ELR (cell line): Measurements from ENCODE around the gene RASA3.
"Not testable (repeated sequence)": the region's sequence is repeated elsewhere in the genome, so short reads cannot be mapped to it uniquely, and the experiment has no call there.

Experiments used
- DNase-seq: peaks from one replicate; pipeline ENCODE4 v3.0.0-alpha.2; 2015; ENCODE audit warnings: low read depth

Gene RASA3

DNA sequence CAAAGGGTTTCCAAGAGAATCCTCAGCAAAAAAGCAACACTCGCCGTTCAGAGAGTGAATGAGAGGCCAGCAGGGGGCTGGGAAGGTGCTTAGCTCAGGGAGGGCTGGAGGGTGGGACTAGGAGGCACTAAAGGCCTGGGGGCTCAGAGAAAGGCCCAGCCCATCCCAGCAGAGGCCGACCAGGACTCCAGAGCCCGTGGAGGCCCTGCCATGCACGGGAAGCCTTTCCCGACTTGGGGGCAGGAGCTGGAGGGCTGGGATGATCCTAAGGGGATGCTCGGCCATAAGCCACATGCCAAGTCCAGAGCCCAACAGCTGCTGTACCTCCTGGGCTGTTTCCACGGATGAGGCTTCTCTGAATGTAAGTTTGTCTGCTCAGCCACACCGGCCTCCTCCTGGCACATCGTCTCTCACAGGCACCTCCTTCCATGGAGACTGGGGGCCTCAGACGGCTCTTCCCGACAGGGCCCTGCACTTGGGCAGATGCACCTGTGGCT is 19.5 kb downstream of the RASA3 start:
- DNase-seq, result no peak

DNA sequence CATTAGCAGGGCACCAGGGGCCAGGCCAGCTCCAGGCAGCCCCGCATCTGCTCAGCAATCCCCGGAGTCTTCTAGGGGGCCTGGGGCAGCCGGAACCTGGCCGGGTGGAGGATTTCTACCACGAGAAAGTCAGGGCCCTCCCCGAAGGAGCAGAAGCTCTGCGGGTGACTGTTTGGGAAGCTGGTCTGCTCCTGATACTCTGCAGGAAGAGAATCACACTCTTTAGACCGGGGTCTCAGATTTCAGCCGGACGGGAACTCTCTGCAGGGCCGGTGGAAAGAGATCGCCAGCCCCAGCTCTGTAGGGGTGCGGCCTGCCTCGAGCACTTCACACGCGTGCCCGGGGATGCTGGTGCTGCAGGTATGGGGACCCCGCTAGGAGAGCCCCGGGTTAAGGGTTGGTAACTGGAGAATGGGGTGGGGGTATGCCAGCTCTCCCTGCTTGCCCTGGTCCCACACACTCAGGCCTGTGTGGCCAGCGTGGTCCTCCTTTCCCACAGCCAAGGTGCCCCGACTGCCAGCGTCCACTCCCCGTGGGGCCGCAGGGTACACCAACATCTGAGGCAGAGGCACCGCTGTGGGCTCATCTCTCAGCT is 20.1 kb downstream of the RASA3 start:
- no peak for DNase-seq

DNA sequence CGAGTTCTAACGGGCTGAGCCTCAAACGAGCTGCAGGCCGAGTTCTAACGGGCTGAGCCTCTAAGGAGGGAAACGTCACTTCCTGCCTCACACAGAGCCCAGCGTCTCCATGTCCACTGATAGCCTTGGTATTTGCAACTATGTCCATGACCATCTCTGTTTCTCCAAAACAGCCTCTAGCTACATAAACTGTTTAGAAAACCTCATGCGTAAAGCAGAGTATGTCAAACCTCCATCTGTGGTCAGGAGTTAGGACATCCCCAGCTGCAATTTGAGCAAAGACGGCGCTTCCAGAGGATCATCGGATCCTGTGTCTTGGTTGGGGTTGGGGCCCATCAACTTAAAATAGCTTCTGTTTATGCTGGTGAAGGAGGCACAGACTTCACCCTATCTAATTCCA is 20.8 kb downstream of the RASA3 start:
- peak; percentile 77 for DNase-seq

DNA sequence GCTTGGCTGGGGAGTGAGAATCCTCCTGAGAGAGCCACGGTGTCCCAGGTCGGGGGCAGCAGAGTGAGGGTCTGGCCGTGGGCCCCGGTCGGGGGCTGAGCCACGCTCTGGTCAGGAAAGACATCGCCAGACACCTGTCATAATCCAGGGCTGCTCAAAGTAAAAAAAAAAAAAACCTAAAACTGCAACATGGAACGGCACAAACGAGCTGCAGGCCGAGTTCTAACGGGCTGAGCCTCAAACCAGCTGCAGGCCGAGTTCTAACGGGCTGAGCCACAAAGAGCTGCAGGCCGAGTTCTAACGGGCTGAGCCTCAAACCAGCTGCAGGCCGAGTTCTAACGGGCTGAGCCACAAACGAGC is 21.6 kb downstream of the RASA3 start:
- not testable (repeated sequence) for DNase-seq

DNA sequence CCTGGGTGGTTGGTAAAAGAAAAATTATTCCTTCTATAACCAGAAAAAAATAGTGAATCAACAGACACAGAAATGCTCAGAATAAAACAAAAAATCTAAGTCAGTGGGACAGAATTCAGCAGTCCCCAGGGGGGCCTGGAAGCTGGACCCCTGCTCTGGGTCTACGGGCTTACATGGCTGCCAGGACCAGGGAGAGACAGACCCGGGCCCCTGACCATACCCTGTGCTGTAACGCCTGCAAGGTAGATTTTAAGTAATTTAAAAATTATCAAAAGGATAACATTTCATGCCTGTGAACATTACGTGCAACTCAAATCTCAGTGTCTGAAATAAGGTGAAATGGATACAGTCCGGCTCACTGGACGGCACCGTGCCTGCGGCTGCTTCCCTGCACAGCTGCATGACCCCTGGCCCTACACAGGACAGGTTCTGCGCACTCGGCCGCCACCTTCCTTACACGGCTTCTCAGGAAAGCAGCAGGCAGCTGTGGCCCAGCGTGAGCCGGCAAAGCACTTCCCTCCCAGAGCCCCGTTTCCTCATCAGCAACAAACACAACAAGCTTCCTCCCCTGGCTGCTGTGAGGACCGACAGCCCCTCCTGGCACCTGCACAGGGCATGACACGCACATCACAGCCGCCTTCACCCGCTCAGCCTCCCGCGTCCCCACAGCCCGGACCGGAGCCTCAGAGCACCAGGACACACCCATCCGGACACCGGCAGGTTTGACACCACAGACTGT is 22.2 kb downstream of the RASA3 start:
- DNase-seq, result peak; percentile 61

DNA sequence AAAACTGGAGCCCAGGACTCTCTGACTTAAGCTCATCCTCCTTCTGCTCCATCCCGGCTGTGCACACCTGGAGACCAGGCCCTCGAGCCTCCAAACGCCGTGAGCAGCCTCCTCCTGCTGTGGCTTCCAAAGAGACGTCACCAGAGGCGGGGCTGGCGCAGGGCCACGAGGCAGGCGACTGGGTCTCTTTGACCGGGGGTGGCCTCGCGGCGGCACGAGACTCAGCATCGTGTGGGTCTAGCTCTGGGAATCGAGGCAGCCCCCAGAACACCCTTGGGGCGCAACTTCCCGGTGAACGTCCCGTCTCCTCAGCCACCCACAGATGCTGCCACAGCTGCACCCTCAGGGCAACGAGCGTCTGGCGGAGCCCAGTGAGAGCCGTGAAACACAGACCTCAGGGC is 22.8 kb downstream of the RASA3 start:
- no peak for DNase-seq

DNA sequence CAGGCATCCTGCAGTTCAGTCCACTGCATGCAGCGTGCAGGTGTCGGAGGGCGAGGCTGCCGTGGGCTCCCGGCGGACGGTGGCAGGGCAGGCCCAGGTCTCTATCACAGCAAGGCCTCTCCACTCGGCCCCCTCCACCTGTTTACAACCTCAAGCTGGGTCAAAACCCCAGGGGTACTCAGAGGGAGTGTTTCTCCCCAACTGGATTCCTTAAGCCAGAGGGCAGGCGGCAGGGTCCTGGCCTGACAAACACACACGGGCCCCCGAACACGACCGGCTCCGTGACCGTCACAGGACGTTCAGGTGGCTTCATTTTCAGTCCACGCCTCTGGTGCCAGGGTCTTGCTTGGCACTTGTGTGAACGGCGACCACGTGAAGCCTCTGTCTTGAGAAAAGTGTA is 23.5 kb downstream of the RASA3 start:
- no peak for DNase-seq

DNA sequence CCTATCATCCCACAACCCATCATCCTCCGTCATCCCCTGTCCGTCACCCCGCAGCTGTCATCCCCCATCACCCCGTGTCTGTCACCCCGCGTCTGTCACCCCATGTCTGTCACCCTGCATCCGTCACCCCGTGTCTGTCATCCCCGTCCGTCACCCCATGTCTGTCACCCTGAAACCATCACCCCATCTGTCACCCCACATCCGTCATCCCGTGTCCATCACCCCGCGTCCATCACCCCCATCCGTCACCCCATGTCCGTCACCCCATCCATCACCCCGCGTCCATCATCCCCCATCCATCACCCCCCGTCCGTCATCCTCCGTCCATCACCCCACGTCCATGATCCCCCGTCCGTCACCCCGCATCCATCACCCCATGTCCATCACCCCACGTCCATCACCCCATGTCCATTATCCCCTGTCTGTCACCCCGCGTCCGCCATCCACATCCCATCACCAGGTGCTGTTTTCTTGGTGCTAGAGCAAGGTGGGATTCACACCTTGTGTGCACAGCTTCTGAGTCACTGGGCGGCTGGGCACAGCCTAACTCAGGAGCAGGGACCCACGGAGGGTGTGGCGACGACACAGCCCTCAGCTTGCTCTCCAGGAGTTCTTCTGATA is 24.2 kb downstream of the RASA3 start:
- no peak for DNase-seq

DNA sequence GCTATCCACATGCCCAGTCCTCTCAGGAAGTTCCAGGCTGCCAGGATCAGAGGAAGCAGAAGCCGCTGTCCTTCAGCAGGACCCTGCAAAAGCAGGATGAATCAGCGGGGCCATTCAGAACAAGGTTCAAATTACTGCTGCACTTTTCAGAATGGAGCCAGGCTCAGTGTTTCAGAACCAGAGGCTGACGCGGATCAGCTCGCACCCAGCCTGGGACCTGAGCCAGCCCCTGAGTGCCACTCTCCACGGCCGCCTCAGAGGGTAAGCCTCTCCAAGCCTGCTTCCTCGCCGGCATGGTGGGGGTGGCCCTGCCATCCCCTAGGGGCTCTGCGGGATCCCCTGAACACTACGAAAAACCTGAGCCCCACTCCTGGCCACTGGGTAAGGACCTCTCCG is 24.7 kb downstream of the RASA3 start:
- peak; percentile 87 for DNase-seq

DNA sequence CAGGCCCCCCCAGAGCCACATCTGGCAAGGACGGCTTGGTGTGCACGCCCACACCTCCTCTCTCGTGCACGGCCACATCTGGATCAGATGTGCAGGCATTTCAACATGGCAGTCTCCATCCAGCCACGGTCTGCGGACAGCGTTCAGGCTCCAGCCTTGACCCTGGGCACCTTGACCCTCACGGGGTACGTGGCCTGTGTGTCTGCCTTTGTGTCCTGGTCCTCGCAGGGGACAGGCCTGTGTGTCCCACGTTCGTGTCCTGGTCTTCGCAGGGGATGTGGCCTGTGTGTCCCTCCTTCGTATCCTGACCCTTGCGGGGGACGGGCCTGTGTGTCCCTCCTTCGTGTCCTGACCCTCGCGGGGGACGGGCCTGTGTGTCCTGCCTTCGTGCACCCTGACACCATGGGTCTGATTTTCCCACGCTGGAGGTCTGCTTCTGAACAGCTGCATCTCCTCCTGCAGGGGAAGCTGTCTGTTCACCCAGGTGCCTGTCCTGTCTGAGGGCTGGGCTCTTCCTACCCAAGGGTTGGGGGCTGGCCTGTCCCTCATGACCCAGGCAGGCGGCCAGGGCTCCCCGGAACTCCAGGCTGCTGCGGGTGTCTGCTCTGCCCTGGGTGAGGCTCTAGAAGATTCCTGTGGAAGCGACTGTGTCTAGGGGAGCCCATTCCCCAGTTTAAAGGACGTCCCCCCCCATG is 25.3 kb downstream of the RASA3 start:
- DNase-seq, result no peak

DNA sequence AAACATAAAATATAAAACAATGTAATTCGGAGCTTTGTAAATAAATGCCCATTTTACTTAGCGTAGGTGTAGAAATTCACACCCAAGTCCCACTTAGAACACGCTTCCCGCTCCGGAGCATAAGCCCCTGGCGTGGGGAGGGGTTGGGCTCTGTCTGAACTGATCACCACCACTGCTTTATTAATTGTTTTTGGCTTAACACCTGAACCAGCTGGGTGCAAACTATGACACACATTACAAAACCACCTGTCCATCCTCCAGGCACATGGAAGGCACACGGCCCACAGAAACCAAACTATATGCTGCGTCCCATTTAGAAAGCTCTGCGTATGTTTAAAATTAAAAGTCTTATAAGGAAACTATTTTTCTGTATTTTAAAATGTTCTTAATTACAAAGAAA is 25.9 kb downstream of the RASA3 start:
- DNase-seq, result no peak

DNA sequence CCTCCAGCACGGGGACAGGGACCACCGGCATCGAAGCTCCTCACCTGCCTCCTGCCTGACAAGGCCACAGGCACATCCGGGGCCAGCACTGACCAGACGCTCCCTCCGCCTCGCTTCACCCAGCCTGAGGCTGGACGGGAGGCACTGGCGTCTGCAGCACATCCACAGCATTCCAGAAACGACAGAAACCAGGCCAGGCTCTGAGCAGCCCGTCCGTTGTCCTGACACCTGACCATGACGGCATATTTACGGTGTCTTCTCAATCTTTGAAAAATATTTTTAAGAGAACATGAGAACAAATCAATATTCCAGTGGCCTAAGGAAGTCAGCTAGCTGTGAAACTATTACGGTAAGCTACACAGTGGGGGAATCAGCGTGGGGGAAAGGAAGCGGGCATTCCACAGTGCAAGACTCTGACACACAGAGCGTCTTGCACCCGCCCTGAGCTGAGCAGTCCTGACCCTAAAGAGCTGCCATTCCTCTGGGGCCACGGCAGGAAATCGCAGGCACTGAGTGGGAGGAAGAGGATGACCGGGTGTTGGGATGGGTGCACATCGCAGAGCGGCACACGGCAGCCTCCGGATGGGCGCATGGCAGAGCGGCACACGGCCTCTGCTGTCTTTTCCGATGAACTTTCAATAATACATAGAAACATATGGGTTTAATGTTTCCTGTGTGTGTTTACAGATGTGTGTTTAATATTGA is 26.8 kb downstream of the RASA3 start:
- DNase-seq, result no peak

DNA sequence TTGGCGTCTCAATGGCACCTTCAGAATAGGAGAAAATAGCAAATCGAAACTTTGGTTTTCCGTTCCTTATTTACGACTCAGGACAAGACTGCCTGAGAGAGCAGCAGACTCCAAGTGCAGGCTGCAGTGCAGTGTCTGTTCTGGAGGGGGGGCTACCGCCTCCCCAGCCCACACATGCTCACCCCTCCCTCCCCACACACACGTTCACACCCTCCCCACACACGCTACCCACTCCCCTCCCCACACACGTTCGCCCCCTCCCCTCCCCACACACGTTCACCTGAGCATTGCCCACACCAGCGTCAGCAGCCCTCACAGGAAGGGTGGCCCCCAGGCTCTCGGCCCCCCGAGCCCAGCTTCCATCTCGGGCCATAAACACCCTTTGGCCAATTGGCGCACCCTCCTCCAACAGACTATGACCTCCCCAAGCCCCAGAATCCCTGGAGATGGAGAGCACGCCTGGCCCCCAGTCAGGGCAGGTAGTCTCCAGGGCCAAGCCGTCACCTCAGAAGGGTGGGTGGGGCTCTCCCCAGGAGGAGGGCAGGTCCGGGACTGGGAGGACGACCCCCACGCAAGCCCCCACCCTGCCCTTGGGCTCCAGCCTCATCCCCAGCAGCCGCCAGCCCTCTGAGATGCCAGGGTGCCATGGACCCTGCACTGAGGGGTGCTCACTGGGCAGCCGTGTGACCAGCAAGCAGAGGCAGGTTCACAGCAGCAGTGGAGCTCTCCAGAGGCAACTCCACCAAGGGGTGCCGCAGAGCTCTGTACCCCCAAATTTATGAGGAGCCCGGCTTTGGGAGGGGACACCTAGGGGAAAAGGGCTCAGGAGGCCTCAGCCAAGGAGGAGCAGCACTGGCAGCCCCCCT is 27.5 kb downstream of the RASA3 start:
- no peak for DNase-seq

DNA sequence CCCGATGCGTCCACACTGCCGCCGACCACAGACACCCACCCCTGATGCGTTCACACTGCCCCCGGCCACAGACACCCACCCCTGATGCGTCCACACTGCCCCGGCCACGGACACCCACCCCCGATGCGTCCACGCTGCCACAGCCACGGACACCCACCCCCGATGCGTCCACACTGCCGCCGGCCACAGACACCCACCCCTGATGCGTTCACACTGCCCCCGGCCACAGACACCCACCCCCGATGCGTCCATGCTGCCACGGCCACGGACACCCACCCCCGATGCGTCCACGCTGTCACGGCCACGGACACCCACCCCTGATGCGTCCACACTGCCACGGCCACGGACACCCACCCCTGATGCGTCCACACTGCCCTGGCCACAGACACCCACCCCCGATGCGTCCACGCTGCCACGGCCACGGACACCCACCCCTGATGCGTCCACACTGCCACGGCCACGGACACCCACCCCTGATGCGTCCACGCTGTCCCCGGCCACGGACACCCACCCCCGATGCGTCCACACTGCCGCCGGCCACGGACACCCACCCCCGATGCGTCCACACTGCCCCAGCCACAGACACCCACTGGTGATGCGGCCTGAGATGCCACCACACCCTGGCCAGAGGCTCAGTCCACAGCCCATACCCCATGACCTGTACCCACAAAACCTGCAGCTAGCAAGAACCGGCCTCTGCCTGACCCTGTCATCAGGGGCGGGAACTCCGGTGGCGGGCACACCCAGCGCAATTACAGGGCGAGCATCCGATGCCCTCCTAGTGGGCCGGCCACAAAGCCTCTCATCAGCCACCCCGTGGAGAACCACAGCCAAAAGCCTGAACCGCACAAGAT is 28.4 kb downstream of the RASA3 start:
- DNase-seq, result no peak

DNA sequence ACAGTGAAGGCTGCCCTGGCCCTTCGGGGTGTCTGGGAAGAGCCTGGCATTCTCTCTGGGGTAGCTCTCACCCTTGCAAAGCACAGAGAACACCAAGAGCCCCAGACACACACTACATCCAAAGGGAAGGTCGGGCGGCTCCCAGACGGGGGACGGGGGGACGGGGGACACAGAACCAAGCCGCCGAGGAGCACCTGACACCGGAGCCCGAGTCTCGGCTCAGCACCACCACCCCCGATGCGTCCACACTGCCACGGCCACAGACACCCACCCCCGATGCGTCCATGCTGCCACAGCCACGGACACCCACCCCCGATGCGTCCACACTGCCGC is 29.2 kb downstream of the RASA3 start:
- not testable (repeated sequence) for DNase-seq

DNA sequence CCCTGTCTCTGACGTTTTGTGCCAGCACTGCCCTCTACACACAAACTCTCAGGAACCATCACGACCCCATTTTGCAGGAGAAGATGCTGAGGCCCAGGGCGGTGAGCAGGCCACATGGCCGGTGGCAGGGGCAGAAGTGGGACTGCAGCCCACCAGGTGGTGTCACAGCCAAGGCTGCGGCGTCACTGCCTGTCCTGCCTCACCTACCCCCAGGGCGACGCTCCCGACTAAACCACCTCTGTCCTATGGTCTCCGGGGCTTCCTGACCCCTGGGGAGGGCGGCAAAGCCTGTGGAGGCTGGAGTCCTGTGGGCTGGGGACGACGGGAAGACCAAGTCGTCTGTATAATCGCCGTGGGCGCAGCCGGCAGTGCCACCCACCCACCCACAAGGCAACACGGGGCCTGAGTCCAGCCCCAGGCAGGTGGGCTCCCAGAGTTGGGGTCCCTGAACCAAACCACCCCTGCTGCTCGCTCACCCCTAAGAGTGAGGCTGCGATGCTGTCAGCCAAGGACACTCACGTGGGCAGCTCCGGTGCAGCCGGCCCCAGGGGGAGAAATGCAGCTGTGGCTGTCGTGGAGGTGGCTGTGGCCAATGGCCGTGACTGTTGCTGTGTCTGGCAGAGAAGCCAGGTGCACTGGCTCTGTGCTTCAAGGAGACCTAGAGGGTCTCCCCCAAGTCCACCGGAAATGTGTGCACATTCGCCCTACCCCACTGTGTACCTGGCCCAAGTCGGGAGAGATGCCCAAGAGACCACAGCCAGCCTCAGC is 29.7 kb downstream of the RASA3 start:
- DNase-seq, result no peak

DNA sequence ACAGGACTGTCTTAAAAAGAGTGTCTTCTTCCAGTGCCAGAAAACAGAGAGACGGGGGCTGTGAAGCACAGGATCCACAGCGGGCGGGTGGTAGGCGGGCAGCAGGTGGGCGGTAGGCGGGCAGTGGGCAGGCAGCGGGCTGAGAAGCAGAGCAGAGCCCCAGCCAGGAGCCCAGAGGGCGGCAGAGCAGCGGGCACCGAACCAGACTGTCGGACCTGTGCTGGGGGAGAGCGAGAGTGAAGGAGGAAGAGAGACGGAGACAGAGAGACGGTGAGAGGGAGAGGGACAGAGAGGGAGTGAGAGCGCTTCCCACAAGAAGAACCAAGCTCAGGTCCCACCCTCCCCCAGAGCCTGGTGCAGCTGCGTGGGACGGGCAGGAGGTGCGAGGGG is 30.3 kb downstream of the RASA3 start:
- no peak for DNase-seq

DNA sequence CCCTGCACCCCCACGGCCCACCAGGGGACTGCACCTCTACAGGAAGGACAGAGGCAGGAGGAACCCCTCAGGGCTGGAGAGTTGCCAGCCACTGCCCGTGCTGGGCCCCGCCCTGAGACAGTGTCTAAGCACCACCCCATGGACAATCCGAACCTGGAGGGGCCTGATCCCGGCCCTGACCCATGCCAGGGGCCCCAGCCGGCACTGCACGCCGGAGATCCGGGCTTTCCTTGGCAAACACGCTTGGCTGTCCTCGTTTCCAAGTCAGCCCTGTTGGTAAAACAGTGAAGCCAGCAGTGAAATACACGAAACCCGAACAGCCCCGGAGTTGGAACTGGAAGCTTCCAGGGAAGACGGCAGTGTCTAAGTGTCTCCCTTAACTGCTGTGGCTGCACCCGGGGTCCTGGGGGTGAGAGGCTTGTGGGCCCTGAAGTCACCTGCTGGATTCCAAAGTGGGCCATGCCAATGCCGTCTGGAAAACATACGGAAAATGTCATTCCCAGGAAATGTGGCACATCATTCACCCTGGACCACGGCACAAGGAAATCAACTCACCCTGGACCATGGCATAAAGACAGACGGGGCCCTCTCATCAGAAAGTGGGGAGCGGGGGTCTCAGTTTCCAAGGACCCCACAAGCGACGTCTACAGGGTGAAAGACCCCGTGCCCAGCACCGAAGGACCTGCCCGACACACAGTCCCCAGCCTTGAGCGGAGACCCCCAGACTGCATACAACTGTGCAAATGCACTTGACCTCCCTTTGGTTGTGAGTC is 30.9 kb downstream of the RASA3 start:
- DNase-seq, result no peak
